Measurements from ENCODE around the gene FAM184A.
"Not testable (repeated sequence)": the region's sequence is repeated elsewhere in the genome, so short reads cannot be mapped to it uniquely, and the experiment has no call there.

The FAM184A gene

GRCh38 chr6:119102901-119103300 is 24.4 kb upstream of the FAM184A start:
- Histone ChIP-seq H3K4me1 (no peaks in the 10 kb centered on the region), H3K9me3 (no peaks in the 10 kb centered on the region), H4K20me1 (no peaks in the 10 kb centered on the region), H3K36me3 (no peaks in the 10 kb centered on the region), H3K4me2 (no peak overlapping the region), H3K9ac (no peak overlapping the region), H3K27me3 (no peaks in the 10 kb centered on the region), H3K4me3 (no peak overlapping the region), H3K27ac (no peak overlapping the region)
- TF ChIP-seq Cebpa-rat (IDR thresholded peaks at IDR 0.05): no peak

GRCh38 chr6:119100115-119100514 is 21.7 kb upstream of the FAM184A start:
- Histone ChIP-seq H3K4me1 (no peaks in the 10 kb centered on the region), H3K4me3 (no peak overlapping the region), H3K36me3 (no peaks in the 10 kb centered on the region), H3K27ac (no peak overlapping the region), H3K9me3 (no peaks in the 10 kb centered on the region), H3K4me2 (no peak overlapping the region), H3K9ac (no peak overlapping the region), H3K27me3 (no peaks in the 10 kb centered on the region), H4K20me1 (no peaks in the 10 kb centered on the region)
- TF ChIP-seq Cebpa-rat (IDR thresholded peaks at IDR 0.05): no peak

- H3K9me3 ChIP-seq, H3K4me3 ChIP-seq, H3K4me1 ChIP-seq, H3K9ac ChIP-seq, H3K27me3 ChIP-seq, H3K4me2 ChIP-seq, H3K27ac ChIP-seq, H4K20me1 ChIP-seq, H3K36me3 ChIP-seq: not testable (repeated sequence)
Measured at GRCh38 chr6:119097815-119098361, 19.4 kb upstream of the FAM184A start.

- Histone ChIP-seq H3K36me3 (no peaks in the 10 kb centered on the region), H3K27me3 (no peaks in the 10 kb centered on the region), H3K4me3 (no peak overlapping the region), H4K20me1 (no peaks in the 10 kb centered on the region), H3K9me3 (no peaks in the 10 kb centered on the region), H3K4me1 (no peaks in the 10 kb centered on the region), H3K4me2 (no peak overlapping the region), H3K27ac (no peak overlapping the region), H3K9ac (no peak overlapping the region)
- TF ChIP-seq Cebpa-rat (IDR thresholded peaks at IDR 0.05): no peak
Measured at GRCh38 chr6:119096721-119097565, 18.5 kb upstream of the FAM184A start.

GRCh38 chr6:119090256-119090655 is 11.8 kb upstream of the FAM184A start:
- Histone ChIP-seq H4K20me1 (no peaks in the 10 kb centered on the region), H3K4me2 (no peak overlapping the region), H3K9me3 (peaks cover 5% of the 10 kb centered on the region), H3K36me3 (no peaks in the 10 kb centered on the region), H3K27ac (no peak overlapping the region), H3K27me3 (no peaks in the 10 kb centered on the region), H3K4me1 (no peaks in the 10 kb centered on the region), H3K9ac (no peak overlapping the region), H3K4me3 (no peak overlapping the region)
- no peak for TF ChIP-seq Cebpa-rat (IDR thresholded peaks at IDR 0.05)

- Histone ChIP-seq H3K27ac (no peak overlapping the region), H4K20me1 (no peaks in the 10 kb centered on the region), H3K36me3 (no peaks in the 10 kb centered on the region), H3K4me3 (no peak overlapping the region), H3K4me1 (no peaks in the 10 kb centered on the region), H3K9ac (no peak overlapping the region), H3K27me3 (peaks cover 5% of the 10 kb centered on the region; the same call in 1 of the 2 replicates), H3K9me3 (peaks cover 48% of the 10 kb centered on the region), H3K4me2 (no peak overlapping the region)
- TF ChIP-seq Cebpa-rat (IDR thresholded peaks at IDR 0.05): no peak
Measured at GRCh38 chr6:119084784-119085183, 6.3 kb upstream of the FAM184A start.

GRCh38 chr6:119083007-119083406 is 4.5 kb upstream of the FAM184A start:
- no peak overlapping the region for H3K27ac ChIP-seq
- peaks cover 23% of the 10 kb centered on the region for H3K27me3 ChIP-seq
- H3K4me3 ChIP-seq: no peak overlapping the region
- no peak overlapping the region for H3K9ac ChIP-seq
- 0 out of 2 replicates have a peak, but pooled peaks cover 4% of the 10 kb centered on the region for H3K4me1 ChIP-seq
- H3K36me3 ChIP-seq: no peaks in the 10 kb centered on the region
- no peak for TF ChIP-seq Cebpa-rat (IDR thresholded peaks at IDR 0.05)
- peaks cover 48% of the 10 kb centered on the region for H3K9me3 ChIP-seq
- H3K4me2 ChIP-seq: no peak overlapping the region
- no peaks in the 10 kb centered on the region for H4K20me1 ChIP-seq

- H3K4me3 ChIP-seq: peak overlapping the region; percentile 72
- H3K9me3 ChIP-seq: peaks cover 34% of the 10 kb centered on the region
- 0 out of 2 replicates have a peak, but pooled peaks cover 4% of the 10 kb centered on the region for H3K4me1 ChIP-seq
- H3K9ac ChIP-seq: no peak overlapping the region
- no peaks in the 10 kb centered on the region for H3K36me3 ChIP-seq
- no peak overlapping the region for H3K27ac ChIP-seq
- peak overlapping the region; percentile 85 for H3K4me2 ChIP-seq
- no peak for TF ChIP-seq Cebpa-rat (IDR thresholded peaks at IDR 0.05)
- H3K27me3 ChIP-seq: peaks cover 44% of the 10 kb centered on the region
- no peaks in the 10 kb centered on the region for H4K20me1 ChIP-seq
Measured at GRCh38 chr6:119079283-119079809, 882 bp upstream of the FAM184A start.

GRCh38 chr6:119077643-119078375 is 655 bp downstream of the FAM184A start:
- Histone ChIP-seq H3K36me3 (no peaks in the 10 kb centered on the region), H4K20me1 (no peaks in the 10 kb centered on the region), H3K4me1 (0 out of 2 replicates have a peak, but pooled peaks cover 10% of the 10 kb centered on the region), H3K27me3 (peaks cover 44% of the 10 kb centered on the region), H3K27ac (no peak overlapping the region), H3K4me3 (peak overlapping the region; percentile 72), H3K9me3 (peaks cover 18% of the 10 kb centered on the region), H3K9ac (no peak overlapping the region; the same call in 1 of the 2 replicates), H3K4me2 (peak overlapping the region; percentile 85)
- TF ChIP-seq Cebpa-rat (IDR thresholded peaks at IDR 0.05): no peak

GRCh38 chr6:119077391-119077642 is 1.1 kb downstream of the FAM184A start:
- Histone ChIP-seq H3K36me3 (no peaks in the 10 kb centered on the region), H3K9ac (no peak overlapping the region), H3K4me2 (no peak overlapping the region), H3K27me3 (peaks cover 44% of the 10 kb centered on the region), H3K27ac (no peak overlapping the region), H3K4me1 (0 out of 2 replicates have a peak, but pooled peaks cover 10% of the 10 kb centered on the region), H4K20me1 (no peaks in the 10 kb centered on the region), H3K4me3 (no peak overlapping the region), H3K9me3 (peaks cover 14% of the 10 kb centered on the region)
- TF ChIP-seq Cebpa-rat (IDR thresholded peaks at IDR 0.05): no peak

All from BLaER1 (cell line).